ENCODE results near the gene ARF5.
"Not testable (repeated sequence)": the region's sequence is repeated elsewhere in the genome, so short reads cannot be mapped to it uniquely, and the experiment has no call there.

Gene ARF5

DNA sequence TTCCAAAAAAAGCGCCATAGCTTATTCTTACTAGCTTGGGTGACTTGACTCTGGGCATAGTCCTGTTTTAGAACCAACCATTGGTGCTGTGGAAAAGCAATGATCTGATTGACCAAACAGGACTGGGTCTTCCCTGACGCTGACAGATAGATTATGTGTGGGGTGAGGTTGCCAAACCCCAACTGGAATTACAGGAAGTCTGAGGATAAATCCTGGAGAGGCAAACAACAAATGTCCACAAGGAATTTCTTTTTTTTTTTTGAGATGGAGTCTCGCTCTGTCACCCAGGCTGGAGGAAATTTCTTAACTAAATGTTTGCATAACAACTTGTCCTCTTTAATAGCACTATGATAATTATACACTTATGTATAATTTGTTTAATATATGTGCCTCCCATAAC lies 22.0 kb upstream of the ARF5 start:
- Histone ChIP-seq H3K9ac (ENCODE audit: insufficient read length) (no peak overlapping the region), H3K36me3 (ENCODE audit: insufficient read depth, low read length) (no peaks in the 10 kb centered on the region), H3K4me3 (no peak overlapping the region), H3K27ac (no peak overlapping the region), H3K9me3 (ENCODE audit: low read depth, low read length) (no peaks in the 10 kb centered on the region)
- DNase-seq (ENCODE audit: low read depth, low spot score), result no peak
- TF ChIP-seq POLR2AphosphoS5 (IDR thresholded peaks at IDR 0.05; ENCODE audit: borderline replicate concordance, low read depth, low read length), result no peak
- TF ChIP-seq EZH2 (IDR thresholded peaks at IDR 0.05), result no peak
- no peak for TF ChIP-seq FOXP2 (optimal IDR thresholded peaks at IDR 0.05; ENCODE audit: control extremely low read depth, extremely low read length, insufficient read depth)

DNA sequence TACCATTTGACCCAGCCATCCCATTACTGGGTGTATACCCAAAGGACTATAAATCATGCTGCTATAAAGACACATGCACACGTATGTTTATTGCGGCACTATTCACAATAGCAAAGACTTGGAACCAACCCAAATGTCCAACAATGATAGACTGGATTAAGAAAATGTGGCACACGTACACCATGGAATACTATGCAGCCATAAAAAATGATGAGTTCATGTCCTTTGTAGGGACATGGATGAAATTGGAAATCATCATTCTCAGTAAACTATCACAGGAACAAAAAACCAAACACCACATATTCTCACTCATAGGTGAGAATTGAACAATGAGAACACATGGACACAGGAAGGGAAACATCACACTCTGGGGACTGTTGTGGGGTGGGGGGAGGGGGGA lies 20.2 kb upstream of the ARF5 start:
- H3K4me3 ChIP-seq; H3K9ac ChIP-seq (ENCODE audit: insufficient read length); H3K9me3 ChIP-seq (ENCODE audit: low read depth, low read length); H3K27ac ChIP-seq; H3K36me3 ChIP-seq (ENCODE audit: insufficient read depth, low read length); DNase-seq (ENCODE audit: low read depth, low spot score): not testable (repeated sequence)

DNA sequence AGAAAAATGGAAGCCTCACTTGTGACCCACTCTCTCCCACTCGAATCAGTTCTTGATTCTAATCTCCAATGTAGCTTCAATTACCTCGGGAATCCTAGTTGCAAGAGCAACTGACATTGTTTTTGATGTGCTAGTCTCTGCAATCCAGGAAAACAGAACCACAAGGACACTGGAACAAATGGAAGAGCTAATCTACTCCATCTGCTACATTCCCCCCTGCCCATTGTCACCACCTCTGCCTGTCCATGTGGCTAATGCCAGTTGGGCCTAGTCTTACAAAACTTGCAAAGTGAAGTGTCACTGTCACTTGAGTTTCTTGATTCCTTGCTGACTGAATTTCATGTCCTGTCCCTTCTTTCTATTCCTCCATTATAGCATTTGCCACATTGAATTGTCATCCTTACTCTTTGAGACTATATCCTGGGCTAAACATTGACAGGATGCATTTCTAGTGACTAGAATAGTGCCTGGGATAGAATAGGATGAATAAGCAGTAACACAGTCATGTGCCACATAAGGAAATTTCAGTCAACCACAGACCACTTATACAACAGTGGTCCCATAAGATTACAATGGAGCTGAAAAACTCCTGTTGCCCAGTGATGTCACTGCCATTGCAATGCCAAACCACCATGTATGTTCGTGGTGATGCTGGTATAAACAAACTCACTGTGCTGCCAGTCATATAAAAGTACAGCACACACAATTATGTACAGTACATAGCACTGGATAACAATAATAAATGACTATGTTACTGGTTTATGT lies 16.3 kb upstream of the ARF5 start:
- Histone ChIP-seq H3K4me3 (no peak overlapping the region), H3K9ac (ENCODE audit: insufficient read length) (no peak overlapping the region), H3K36me3 (ENCODE audit: insufficient read depth, low read length) (no peaks in the 10 kb centered on the region), H3K9me3 (ENCODE audit: low read depth, low read length) (no peaks in the 10 kb centered on the region), H3K27ac (no peak overlapping the region)
- no peak for DNase-seq (ENCODE audit: low read depth, low spot score)
- TF ChIP-seq FOXP2 (optimal IDR thresholded peaks at IDR 0.05; ENCODE audit: control extremely low read depth, extremely low read length, insufficient read depth) (no peak), EZH2 (IDR thresholded peaks at IDR 0.05) (no peak), POLR2AphosphoS5 (IDR thresholded peaks at IDR 0.05; ENCODE audit: borderline replicate concordance, low read depth, low read length) (no peak)

DNA sequence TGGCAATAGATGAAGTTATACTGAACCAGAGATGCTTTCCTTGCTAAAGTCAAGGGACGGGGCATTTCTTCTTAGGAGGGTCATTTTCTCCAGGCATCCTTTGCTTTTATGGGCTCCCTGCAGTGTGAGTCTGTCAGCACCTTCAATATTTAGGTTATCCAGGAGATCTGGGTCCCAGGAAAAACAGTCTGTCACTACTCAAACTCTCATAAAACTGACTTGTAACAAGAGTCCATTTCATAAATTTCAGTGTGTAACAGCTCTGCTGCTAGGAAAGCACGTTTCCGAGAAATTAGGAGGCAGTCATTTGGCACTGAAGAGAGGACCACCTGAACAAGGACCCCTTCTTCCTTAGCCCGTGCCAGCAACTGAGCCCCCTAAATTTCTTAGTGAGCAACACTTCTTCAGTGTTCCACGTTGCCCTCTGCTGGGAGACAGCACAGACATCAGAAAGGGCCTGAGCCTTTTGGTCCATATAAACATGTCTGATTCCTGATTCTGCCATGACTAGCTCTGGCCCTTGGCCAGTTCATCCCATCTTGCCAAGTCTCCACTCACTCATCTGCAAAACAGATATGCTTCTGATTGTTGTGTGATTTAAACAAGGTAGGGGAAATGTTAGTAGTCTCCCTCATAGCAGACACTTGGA lies 10.1 kb upstream of the ARF5 start:
- H3K9ac ChIP-seq (ENCODE audit: insufficient read length), result no peak overlapping the region
- H3K9me3 ChIP-seq (ENCODE audit: low read depth, low read length), result no peaks in the 10 kb centered on the region
- peaks cover 24% of the 10 kb centered on the region; the same call in 1 of the 2 replicates for H3K36me3 ChIP-seq (ENCODE audit: insufficient read depth, low read length)
- no peak overlapping the region for H3K27ac ChIP-seq
- H3K4me3 ChIP-seq, result no peak overlapping the region
- DNase-seq (ENCODE audit: low read depth, low spot score), result no peak
- TF ChIP-seq EZH2 (IDR thresholded peaks at IDR 0.05), result no peak
- TF ChIP-seq FOXP2 (optimal IDR thresholded peaks at IDR 0.05; ENCODE audit: control extremely low read depth, extremely low read length, insufficient read depth), result no peak
- no peak for TF ChIP-seq POLR2AphosphoS5 (IDR thresholded peaks at IDR 0.05; ENCODE audit: borderline replicate concordance, low read depth, low read length)

DNA sequence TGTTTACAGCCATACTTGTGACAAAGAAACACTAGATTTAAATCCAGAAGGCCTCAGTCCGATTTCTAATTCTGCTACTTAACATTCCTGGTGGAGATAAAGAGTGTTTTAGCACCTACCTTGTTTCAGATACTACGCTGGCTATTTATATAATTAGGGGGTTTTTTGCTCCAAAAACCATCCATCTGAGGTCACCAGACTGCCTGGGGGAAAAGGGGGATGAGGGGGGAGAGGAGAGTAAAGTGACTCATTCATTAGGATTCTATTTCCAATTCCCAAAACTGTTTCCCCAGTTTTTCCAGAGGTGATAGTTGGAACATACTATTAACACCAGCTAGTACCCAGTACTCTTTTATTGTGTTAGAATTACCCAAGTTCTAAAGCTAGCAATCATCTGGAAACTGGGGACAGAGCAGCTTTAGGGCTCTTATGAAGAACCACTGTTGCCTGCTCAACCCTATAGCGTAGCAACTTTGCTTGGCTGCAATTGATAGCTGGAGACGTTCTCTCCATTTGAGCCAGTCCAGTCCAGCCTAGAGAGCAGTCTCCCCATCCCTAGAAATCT lies 9.4 kb upstream of the ARF5 start:
- no peak overlapping the region for H3K4me3 ChIP-seq
- H3K27ac ChIP-seq, result no peak overlapping the region
- H3K9me3 ChIP-seq (ENCODE audit: low read depth, low read length), result no peaks in the 10 kb centered on the region
- peaks cover 29% of the 10 kb centered on the region; the same call in 1 of the 2 replicates for H3K36me3 ChIP-seq (ENCODE audit: insufficient read depth, low read length)
- TF ChIP-seq FOXP2 (optimal IDR thresholded peaks at IDR 0.05; ENCODE audit: control extremely low read depth, extremely low read length, insufficient read depth), result no peak
- TF ChIP-seq EZH2 (IDR thresholded peaks at IDR 0.05), result no peak
- TF ChIP-seq POLR2AphosphoS5 (IDR thresholded peaks at IDR 0.05; ENCODE audit: borderline replicate concordance, low read depth, low read length), result no peak
- no peak overlapping the region for H3K9ac ChIP-seq (ENCODE audit: insufficient read length)
- DNase-seq (ENCODE audit: low read depth, low spot score), result no peak

DNA sequence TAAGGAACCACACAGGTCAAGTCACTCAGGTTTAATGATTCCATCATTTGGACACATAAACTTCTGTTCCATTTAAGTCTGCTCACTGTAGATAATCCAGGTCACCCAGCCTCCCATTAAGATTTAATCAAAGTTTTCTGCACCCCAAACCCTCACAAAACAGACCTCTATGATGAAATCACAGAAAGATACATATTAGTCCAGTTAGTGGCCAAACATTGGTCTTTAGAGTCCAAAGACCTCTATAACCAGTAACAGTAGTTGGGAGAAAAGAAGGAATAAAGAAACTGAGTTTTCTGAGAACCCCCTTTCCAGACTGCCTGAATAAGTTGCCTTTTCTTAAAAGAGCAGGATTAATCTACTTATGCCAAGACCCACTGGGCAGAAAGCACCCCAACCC lies 7.6 kb upstream of the ARF5 start:
- TF ChIP-seq POLR2AphosphoS5 (IDR thresholded peaks at IDR 0.05; ENCODE audit: borderline replicate concordance, low read depth, low read length) (no peak), EZH2 (IDR thresholded peaks at IDR 0.05) (no peak), FOXP2 (optimal IDR thresholded peaks at IDR 0.05; ENCODE audit: control extremely low read depth, extremely low read length, insufficient read depth) (no peak)
- no peak overlapping the region for H3K9ac ChIP-seq (ENCODE audit: insufficient read length)
- H3K27ac ChIP-seq, result no peak overlapping the region

DNA sequence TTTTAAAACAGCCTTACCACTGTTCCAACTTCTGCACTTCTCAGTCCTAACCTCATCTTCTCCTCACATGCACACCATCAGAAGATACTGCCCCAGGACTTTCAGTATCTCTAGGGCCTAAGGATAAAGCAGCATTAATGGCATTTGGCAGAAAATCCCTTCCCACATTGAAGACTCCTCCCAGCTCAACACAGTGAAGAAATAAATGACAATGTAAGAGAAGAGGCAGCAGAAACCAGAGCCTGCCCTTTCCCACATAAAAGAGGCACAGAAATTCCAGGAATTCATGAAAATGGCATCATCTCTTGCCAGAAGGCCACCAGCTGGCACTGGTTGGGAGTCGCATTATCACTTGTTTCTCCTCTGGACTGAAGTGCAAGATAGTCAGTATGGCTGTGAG lies 6.5 kb upstream of the ARF5 start:
- Histone ChIP-seq H3K9ac (ENCODE audit: insufficient read length) (no peak overlapping the region), H3K4me3 (no peak overlapping the region), H3K36me3 (ENCODE audit: insufficient read depth, low read length) (peaks cover 32% of the 10 kb centered on the region; the same call in 1 of the 2 replicates), H3K27ac (no peak overlapping the region), H3K9me3 (ENCODE audit: low read depth, low read length) (no peaks in the 10 kb centered on the region)
- TF ChIP-seq EZH2 (IDR thresholded peaks at IDR 0.05), result no peak
- no peak for TF ChIP-seq POLR2AphosphoS5 (IDR thresholded peaks at IDR 0.05; ENCODE audit: borderline replicate concordance, low read depth, low read length)
- TF ChIP-seq FOXP2 (optimal IDR thresholded peaks at IDR 0.05; ENCODE audit: control extremely low read depth, extremely low read length, insufficient read depth), result no peak
- DNase-seq (ENCODE audit: low read depth, low spot score), result no peak

More for the DNA sequence above, 7.6 kb upstream of the ARF5 start:
- Histone ChIP-seq H3K36me3 (ENCODE audit: insufficient read depth, low read length) (peaks cover 32% of the 10 kb centered on the region; the same call in 1 of the 2 replicates), H3K4me3 (no peak overlapping the region), H3K9me3 (ENCODE audit: low read depth, low read length) (no peaks in the 10 kb centered on the region)
- no peak for DNase-seq (ENCODE audit: low read depth, low spot score)

DNA sequence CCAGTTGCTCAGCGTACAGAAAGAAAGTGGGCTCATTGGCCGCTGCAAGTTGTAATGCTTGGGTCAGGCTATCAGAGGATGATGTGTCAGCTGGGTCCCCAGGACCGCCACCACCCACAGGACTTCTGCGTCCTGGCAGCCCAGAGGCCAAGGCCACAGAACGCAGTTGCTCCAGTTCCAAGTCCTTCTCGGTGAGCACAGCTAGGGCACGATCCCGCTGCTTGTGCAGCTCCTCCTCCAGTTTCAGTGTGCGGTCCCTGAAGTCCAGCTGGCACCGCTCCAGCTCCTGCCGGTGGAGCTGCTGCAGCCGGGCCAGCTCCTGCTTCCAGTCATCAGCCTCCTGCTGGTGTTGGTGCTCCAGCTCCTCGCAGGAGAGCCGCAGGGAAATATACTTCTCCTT lies 5.8 kb upstream of the ARF5 start:
- no peaks in the 10 kb centered on the region for H3K9me3 ChIP-seq (ENCODE audit: low read depth, low read length)
- TF ChIP-seq EZH2 (IDR thresholded peaks at IDR 0.05) (no peak), FOXP2 (optimal IDR thresholded peaks at IDR 0.05; ENCODE audit: control extremely low read depth, extremely low read length, insufficient read depth) (no peak), POLR2AphosphoS5 (IDR thresholded peaks at IDR 0.05; ENCODE audit: borderline replicate concordance, low read depth, low read length) (no peak)
- peaks cover 32% of the 10 kb centered on the region; the same call in 1 of the 2 replicates for H3K36me3 ChIP-seq (ENCODE audit: insufficient read depth, low read length)
- H3K27ac ChIP-seq, result no peak overlapping the region
- H3K4me3 ChIP-seq, result no peak overlapping the region
- DNase-seq (ENCODE audit: low read depth, low spot score), result no peak
- no peak overlapping the region for H3K9ac ChIP-seq (ENCODE audit: insufficient read length)
